Activated CD4-positive, CD25-positive, alpha-beta regulatory T cell (primary cell): ENCODE measurements around the gene PLVAP.
A peak's percentile ranks its signal among the peaks of the same experiment; 100 is the strongest.

ENCODE experiments used
- DNase-seq, 4 experiments: peaks; one replicate each; lab custom pipeline; 2025; lab: John Stamatoyannopoulos, UW

The PLVAP gene

DNA sequence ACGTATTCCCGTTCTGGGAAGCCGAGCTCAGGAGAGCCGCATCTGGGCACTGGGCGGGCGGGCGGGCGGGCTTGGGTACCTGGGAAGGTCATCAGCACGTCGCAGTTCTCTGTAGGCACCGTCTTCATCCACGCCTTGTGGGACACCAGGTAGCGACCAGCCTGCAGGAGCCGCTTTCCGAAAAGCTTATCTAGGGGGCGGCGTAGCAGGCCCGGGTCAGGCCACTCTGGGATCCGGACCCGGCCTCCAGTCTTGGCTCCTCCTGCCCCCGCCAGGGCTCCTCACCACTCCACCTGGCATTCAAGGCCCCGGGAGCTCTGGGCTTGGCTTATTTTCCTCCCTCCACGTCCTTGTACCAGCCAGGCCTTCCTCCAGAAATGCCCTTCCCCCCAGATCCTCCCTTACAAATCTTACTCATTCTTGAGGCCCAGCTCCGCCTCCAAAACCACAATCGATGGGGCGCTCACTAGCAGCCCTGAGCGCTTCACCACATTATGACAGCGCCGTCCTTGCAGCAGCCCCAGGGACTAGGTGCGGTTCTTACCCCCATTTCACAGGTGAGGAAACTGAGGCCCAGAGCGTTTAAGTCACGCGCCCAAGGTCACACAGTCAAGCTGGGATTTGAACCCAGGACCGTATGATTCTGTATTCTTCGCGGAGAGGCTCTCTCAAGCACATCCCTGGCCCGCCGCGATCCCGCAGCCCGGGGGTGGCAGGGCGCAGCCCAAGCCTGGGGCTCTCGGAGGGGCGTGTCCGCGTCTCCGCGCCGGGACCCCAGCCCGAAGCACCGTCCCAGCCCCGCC, 43.3 kb downstream of the PLVAP start:
- peak; percentile 36 to 59 (median 48) for DNase-seq

- DNase-seq = no peak
These were observed 44.2 kb downstream of the PLVAP start for GRCh38 chr19:17332677-17333581.

- no peak for DNase-seq
These were observed 44.8 kb downstream of the PLVAP start for GRCh38 chr19:17332360-17332676.

DNA sequence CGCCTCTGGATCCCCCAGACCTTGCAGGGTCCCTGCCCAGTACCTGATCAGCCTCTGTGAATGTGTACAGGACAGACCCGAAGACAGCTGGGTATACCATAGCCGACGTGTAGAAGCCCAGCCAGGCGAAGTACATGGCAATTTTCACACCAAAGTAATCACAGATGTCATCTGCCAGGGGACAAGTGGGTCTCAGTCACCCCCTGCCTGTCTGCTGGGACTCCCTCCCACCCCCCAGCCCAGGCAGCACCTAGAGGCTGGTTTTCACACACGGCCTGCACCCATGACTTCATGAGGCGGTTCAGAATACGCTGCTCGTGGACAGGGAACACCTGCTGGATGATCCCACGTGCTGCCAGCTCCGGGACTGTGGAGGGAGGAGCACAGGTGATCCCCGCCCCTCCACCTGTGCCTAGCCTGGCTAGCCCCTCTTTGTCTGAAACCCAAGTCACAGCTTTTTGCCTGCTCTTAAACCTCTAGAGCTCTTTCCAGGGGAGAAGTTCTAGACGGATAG, 46.0 kb downstream of the PLVAP start:
- DNase-seq = no peak

GRCh38 chr19:17330262-17331044, 46.7 kb downstream of the PLVAP start:
- DNase-seq = no peak

DNA sequence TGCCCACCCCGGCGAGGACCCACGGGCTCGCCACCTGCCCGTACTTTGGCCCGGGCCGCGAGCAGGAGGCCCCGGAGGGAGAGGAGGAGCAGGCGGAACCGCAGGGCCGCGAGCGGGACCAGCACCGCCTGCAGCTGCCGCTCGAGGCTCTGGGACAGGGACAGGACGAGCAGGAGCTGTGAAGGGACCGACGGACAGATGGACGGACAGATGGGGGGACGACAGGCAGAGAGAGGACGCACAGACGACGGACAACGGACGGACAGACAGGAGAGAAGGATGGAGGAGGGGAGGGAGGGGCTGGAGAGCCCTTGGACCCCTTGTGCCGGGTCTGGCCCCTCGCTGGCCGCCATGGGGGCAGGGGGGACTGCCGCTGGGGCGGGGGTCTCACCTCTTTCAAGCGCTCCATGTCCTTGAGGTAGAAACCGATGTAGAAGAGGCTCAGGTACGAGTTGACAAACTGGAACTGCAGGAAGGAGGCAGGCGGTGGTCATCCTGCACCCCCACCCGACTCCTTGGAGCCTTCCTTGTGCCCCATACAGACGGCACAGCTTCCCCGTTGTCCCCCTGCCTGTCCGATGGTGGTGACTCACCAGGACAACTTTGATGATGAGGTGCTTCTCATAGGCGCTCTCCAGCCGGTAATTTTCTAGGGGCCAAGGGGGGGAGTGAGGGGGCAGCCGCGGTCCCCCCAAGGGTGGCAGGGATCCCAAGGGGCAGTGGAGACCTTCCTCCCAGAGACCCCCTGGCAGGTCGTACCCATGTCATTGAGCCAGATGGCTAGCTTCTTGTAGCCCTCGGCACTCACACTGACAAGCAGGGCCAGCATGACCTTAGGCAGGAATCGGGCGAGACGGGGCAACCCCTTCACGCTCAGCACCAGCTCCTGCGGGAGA, 47.5 kb downstream of the PLVAP start:
- no peak for DNase-seq

DNA sequence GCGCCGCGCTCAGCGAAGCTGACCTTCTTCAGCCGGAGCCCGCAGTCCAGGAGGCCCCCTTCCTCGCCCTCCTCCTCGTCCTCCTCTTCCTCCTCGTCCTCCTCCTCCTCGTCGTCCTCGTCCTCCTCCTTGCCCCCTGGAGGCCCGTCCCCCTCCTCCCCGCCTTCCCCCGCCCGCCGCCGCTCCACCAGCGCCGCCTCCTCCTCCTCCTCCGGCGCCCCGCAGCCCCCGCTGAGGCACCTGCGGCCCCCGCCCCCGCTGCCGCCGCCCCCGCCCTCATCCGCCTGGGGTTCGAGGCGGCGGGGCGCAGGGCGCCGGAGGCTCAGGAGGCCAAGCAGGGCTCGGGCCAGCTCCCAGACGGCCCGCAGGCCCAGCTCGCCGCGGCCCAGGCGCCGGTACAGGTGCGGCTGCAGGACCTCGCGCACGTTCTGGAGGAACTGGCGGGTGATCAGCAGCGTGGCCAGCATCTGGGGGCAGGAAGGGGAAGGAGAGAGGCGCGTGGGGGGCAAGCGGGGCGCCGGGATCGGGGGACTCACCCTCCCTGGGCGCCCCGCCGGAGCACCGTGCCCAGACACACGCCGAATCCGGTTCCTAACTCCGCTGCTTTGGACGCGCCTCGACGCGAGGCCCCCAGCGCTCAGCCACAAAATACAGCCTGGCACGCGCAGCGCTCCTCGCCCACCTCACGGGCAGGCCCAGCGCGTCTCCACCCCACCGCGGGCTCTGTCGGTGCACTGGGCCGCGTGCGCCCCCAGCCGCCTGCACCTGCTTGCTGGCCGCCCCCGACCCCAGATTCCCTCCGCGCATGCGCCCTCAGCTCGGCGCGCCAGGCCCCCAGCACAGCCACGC, 48.4 kb downstream of the PLVAP start:
- DNase-seq = peak in 2 of 4 experiments; percentile 28 to 32

DNA sequence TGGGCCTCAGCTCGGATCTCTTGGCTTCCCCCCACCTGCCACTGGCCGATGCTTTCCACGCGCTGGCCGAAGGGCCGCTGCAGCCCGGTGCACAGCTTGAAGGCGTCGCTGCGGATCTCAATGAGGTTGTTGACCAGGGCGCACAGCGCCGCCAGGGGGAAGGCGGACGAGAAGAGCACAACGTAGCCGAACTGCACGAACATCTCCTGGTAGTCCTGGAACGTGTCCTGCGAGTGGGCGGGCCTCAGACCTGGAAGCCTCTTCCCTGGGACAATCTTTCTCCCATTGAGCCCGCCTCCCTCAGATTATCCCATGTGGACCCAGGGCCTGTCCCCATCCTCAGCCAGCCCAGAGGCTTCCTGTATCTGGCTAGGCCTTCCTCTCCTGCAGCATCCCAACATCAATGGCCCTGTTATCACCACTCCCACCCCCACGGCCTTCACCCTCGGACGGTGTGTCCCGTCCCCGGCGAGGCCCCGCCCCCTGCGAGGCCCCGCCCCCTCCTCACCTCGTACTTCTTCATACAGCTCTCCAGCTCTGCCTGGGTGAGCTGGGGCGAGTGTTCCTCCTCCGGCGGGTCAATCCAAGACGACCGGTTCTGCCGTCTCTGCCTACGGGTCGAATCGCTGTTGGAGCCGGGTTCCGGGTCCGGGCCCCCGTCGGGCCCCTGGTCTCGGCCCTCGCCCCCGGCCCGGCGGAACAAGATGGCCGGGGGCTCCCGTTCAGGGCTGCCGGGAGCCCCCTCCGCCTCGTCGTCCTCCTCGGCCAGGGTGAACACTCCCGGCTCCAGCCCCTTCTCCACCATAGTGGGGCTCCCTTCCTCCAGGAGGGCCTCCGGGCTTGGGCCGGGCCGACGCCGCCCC, 49.3 kb downstream of the PLVAP start:
- DNase-seq = peak; percentile 31 to 42 (median 36)

GRCh38 chr19:17327068-17327653, 50.0 kb downstream of the PLVAP start:
- no peak for DNase-seq

GRCh38 chr19:17326595-17326966, 50.6 kb downstream of the PLVAP start:
- DNase-seq = no peak

DNA sequence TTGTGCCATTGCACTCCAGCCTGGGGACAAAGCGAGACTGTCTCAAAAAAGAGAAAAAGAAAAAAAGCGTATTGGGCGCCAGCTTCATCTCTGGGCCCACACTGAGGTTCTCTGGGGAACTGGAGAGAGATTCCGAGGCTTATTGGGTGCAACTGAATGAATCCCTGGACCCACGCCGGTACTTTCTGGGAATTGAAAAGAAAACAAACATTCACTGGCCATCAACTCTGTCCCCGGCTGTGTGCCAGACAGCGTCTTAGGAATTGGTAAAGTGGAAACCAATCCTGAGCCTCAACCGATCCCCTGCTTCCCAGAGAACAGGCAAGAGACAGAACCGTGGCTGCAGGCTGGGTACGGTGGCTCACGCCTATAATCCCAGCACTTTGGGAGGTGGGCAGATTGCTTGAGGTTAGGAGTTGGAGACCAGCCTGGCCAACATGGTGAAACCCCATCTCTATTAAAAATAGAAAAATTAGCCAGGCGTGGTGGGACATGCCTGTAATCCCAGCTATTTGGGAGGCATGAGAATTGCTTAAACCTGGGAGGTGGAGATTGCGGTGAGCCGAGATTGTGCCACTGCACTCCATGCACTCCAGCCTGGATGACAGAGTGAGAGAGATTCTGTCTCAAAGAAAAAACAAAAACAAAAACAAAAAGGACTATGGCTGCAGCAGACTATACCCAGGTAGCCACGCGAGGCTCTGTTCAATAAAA, 51.1 kb downstream of the PLVAP start:
- no peak for DNase-seq

- no peak for DNase-seq
These were observed 52.0 kb downstream of the PLVAP start for GRCh38 chr19:17325133-17325532.

DNA sequence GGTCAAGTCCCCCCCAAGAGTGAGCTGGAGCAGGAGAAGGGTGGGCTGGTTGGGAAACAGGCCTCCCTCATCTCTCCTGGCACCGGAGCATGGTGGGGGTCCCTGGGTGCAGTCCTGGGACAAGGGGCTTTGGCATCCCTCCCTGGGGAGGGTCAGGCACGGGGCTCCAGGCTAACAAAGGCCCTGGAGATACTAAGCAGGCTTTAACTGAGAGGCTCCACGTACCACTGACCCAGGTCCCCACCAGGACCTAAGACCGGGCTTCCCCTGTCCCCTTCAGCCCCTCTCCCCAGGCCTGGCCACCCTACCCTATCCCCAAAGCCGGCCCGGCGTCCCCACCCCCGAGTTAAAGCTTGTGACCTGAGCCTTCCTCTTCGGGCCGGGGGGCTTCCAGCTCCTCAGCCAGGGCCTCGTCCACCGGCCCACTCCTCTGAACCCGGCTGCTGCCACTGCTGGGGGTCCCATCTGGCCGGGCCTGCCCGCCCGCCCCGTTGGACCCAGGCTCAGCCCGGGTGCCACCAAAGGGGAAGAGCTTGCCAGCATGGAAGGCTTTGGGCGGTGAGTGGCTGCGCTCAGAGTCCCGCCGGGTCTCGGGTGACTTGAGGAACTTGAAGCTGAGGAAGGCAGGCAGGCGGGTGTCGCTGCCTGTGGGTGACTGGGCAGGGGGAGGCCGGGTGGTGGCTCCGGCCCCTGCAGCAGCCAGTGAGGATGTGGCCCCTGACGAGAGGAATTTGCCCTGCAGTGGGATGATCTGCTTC, 52.6 kb downstream of the PLVAP start:
- no peak for DNase-seq

DNA sequence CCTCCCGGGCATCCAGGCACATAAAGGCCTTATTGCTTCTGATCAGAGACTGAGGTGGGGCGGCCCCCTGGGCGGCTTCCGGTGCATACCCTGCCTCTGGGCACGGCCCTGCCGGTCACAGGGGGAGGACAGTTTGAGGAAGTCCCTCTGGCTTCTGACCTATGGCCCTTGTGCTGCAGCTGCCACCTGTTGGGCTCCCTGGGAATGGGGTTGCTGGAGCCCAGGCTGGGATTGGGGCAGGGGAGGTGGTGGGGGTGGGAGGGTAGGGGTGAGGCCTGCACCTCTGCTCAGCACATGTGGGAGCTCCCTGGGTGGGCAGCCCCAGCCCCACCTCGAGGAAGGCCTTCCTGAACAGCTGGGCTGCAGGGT, 53.2 kb downstream of the PLVAP start:
- DNase-seq = no peak

- no peak for DNase-seq
These were observed 53.7 kb downstream of the PLVAP start for GRCh38 chr19:17323300-17323963.

DNA sequence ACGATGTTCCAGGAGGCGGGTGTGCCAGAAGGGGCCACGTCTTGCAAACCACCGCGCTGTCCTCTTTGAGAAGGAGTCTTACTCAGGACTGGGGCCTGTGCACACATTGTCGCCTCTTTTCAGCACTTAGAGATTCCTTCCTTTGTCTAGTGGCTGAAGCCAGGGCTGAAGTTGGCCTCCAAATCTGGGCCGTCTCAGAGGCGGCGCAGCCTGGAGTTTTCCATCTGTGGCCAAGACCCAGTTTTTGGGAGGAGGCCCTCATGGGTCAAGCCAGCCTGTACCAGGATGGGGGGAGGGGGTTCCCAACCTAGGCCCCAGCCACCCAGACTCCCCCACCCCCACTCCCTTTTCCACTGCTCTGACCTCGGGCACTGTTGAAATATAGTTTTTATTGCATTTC, 54.3 kb downstream of the PLVAP start:
- DNase-seq = no peak
